Lower leg skin (tissue), 4 donors: ENCODE data around the gene FAM131A. TPM values are rescaled to one million over a fixed set of nuclear protein-coding genes. Genes with fewer than 3 reads are reported as not detected.

ENCODE experiments used
- DNase-seq, 2 donors: peaks; one replicate each; pipeline ENCODE4 v3.0.0-alpha.2; 2019; ENCODE audit warnings: low spot score in 2 of 2
- H3K4me3 ChIP-seq: fragments of 200-600 bp; sonication (generic); 2 replicates; pipeline ENCODE4 v1.5.1; 2017; ENCODE audit warnings: mild to moderate bottlenecking, low read depth; ENCODE audit not compliant: poor library complexity, severe bottlenecking
- CTCF ChIP-seq, 3 donors: fragments of 450-650 bp; IDR thresholded peaks; one replicate each; pipeline ENCODE4 v1.5.1; 2016; ENCODE audit warnings: antibody characterized with exemption in 3 of 3, mild to moderate bottlenecking in 3 of 3, moderate library complexity in 2 of 3
- POLR2A ChIP-seq, 2 donors: fragments of 450-650 bp; IDR thresholded peaks; one replicate each; pipeline ENCODE4 v1.6.1; 2016 to 2017; ENCODE audit warnings: antibody characterized with exemption in 2 of 2, mild to moderate bottlenecking in 1 of 2, moderate library complexity in 1 of 2
- WGBS, 2 donors: methylation state at CpG; one replicate each; pipeline ENCODE4 v1.1.5; 2018; 5-methylcytosine and 5-hydroxymethylcytosine counted together
- intact Hi-C: fragments of 100-400 bp; cut with DNase I; formaldehyde crosslinking; loops from one replicate; pipeline ENCODE4 v1.15.0; 2023; ENCODE audit warnings: low total_unique reads
- total RNA-seq, 4 donors: library from RNA; depleted of rRNA; stranded (reverse); fragments of >200 nt; gene quantifications; one replicate each; pipeline ENCODE4 v1.1.0, GENCODE V29; 2016

The FAM131A gene
- total RNA-seq, 4 donors from 2014 or later = 60.3 to 81.7 (median 66.9) TPM

- 88 to 91% methylated on average over 10 of the region's 10 CpGs for WGBS, 2 donors
- DNase-seq = no peak
- no peak overlapping the region for H3K4me3 ChIP-seq
- intact Hi-C loops = loop anchor here (10.0 kb wide), 1 partner anchor 45 kb away; no protein-coding TSS in a partner anchor
- TF ChIP-seq POLR2A (IDR thresholded peaks at IDR 0.05) = no peak
- no peak for TF ChIP-seq CTCF (IDR thresholded peaks at IDR 0.05)
Observed at GRCh38 chr3:184349563-184350470, 12.4 kb downstream of the FAM131A start.

GRCh38 chr3:184350618-184351017, 13.2 kb downstream of the FAM131A start:
- TF ChIP-seq POLR2A (IDR thresholded peaks at IDR 0.05) = no peak
- TF ChIP-seq CTCF (IDR thresholded peaks at IDR 0.05) = no peak
- WGBS, 2 donors = 95 to 97% methylated on average over 6 of the region's 6 CpGs
- intact Hi-C loops = loop anchor here (10.0 kb wide), 1 partner anchor 46 kb away; no protein-coding TSS in a partner anchor
- H3K4me3 ChIP-seq = no peak overlapping the region
- no peak for DNase-seq

GRCh38 chr3:184351511-184352148, 14.2 kb downstream of the FAM131A start:
- no peak for TF ChIP-seq CTCF (IDR thresholded peaks at IDR 0.05)
- TF ChIP-seq POLR2A (IDR thresholded peaks at IDR 0.05) = no peak
- no peak overlapping the region for H3K4me3 ChIP-seq
- intact Hi-C loops = loop anchor here (10.0 kb wide), 1 partner anchor 47 kb away; no protein-coding TSS in a partner anchor
- no peak for DNase-seq
- 48 to 67% methylated on average over 9 of the region's 9 CpGs for whole genome bisulfite sequencing, 2 donors

- H3K4me3 ChIP-seq = no peak overlapping the region
- 55 to 63% methylated on average over 15 of the region's 15 CpGs for WGBS, 2 donors
- TF ChIP-seq POLR2A (IDR thresholded peaks at IDR 0.05) (no peak), CTCF (IDR thresholded peaks at IDR 0.05) (no peak)
- intact Hi-C loops = loop anchor here (10.0 kb wide), 1 partner anchor 47 kb away; no protein-coding TSS in a partner anchor
- DNase-seq = no peak
Observed at GRCh38 chr3:184352149-184352785, 14.9 kb downstream of the FAM131A start.

- no peak for DNase-seq
- TF ChIP-seq POLR2A (IDR thresholded peaks at IDR 0.05) = no peak
- TF ChIP-seq CTCF (IDR thresholded peaks at IDR 0.05) = no peak
- intact Hi-C loops = loop anchor here (10.0 kb wide), 1 partner anchor 48 kb away; no protein-coding TSS in a partner anchor
- no peak overlapping the region for H3K4me3 ChIP-seq
- WGBS, 2 donors = 85 to 96% methylated on average over 6 to 11 of the region's 11 CpGs
Observed at GRCh38 chr3:184352897-184353545, 15.6 kb downstream of the FAM131A start.
